Activated CD8-positive, alpha-beta memory T cell treated with anti-CD3 and anti-CD28 coated beads for 36 hours (primary cell): ENCODE results near the gene DNAJC16. TPM values are rescaled to one million over a fixed set of nuclear protein-coding genes. Genes with fewer than 3 reads are reported as not detected.
"Not testable (repeated sequence)": the region's sequence is repeated elsewhere in the genome, so short reads cannot be mapped to it uniquely, and the experiment has no call there.

ENCODE experiments used
- CTCF ChIA-PET: fragments of 350-600 bp; sonication (Branson Sonifier 250); formaldehyde crosslinking; loops from one replicate; lab custom pipeline; 2021; ENCODE audit warnings: antibody characterized with exemption; lab: Charles Lee
- POLR2A ChIA-PET: fragments of 350-600 bp; sonication (Branson Sonifier 250); formaldehyde crosslinking; loops from one replicate; lab custom pipeline; 2021; ENCODE audit warnings: antibody characterized with exemption; lab: Charles Lee
- total RNA-seq, 2 experiments: library from RNA; stranded (reverse); gene quantifications; one replicate each; pipeline ENCODE4 v1.2.3, GENCODE V29; 2021

The DNAJC16 gene
- 10 to 100 TPM; 17.1 to 17.4 TPM for total RNA-seq

- POLR2A ChIA-PET: interaction anchor here (0.7 to 0.9 kb wide), 2 partner anchors 91 to 116 kb away, joined by 4 to 14 read pairs; no protein-coding TSS in a partner anchor
- CTCF ChIA-PET: interaction anchor here (0.6 to 1.1 kb wide), 2 partner anchors 115 to 278 kb away, joined by 3 read pairs; no protein-coding TSS in a partner anchor
Observed at GRCh38 chr1:15526490-15527339, at the start of gene DNAJC16. Gene DNAJC16, plus strand, starts transcription at chr1:15526848. Its CDS starts 2,258 bp downstream, at chr1:15529106.

GRCh38 chr1:15476927-15477326 is 49.7 kb upstream of the DNAJC16 start:
- ChIA-PET POLR2A (no interaction called here), CTCF (no interaction called here)

- POLR2A ChIA-PET: no interaction called here
- CTCF ChIA-PET: no interaction called here
Observed at GRCh38 chr1:15477646-15478212, 48.9 kb upstream of the DNAJC16 start.

GRCh38 chr1:15479654-15480347 is 46.8 kb upstream of the DNAJC16 start:
- CTCF ChIA-PET: no interaction called here
- POLR2A ChIA-PET: no interaction called here

GRCh38 chr1:15482455-15482854 is 44.2 kb upstream of the DNAJC16 start:
- POLR2A ChIA-PET, CTCF ChIA-PET: not testable (repeated sequence)

DNA sequence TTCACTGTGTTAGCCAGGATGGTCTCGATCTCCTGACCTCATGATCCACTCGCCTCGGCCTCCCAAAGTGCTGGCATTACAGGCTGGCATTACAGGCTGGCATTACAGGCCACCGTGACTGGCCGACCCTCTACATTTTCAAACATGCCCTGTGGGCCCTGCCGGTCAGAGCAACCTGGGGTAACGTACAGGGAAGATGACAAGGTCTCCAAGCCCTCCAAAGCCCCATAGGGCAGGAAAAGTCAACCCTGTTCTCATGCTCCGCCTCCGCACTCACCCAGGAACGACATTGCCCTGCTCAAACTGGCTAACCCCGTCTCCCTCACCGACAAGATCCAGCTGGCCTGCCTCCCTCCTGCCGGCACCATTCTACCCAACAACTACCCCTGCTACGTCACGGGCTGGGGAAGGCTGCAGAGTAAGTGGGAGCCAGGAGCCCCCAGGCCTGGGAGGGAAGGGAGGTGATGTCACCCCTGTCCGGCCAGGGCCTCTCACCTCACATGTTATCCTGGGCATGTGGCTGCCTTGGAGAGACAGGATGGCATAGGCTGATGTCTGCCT is 43.6 kb upstream of the DNAJC16 start:
- CTCF ChIA-PET, POLR2A ChIA-PET: not testable (repeated sequence)

DNA sequence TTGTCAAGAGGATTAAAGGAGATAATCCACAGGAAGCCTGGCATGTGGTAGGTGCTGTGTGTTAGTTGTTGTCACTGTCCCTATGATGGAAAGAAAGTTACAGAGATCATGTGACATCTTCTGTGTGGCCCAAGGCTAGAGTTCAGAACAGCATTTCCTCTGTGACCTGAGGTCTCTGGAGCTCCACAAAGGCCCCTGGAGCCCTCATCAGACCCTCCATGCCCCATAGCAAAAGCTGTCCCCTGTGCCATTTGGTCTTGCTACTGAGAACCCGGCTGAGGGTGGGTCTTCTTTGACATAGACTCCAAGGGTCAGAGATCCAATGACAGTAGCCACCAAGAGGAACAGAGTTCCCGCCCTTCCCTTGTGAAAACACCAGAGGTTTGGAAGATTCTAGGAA is 42.7 kb upstream of the DNAJC16 start:
- ChIA-PET CTCF (no interaction called here), POLR2A (no interaction called here)

- POLR2A ChIA-PET, CTCF ChIA-PET: not testable (repeated sequence)
Observed at GRCh38 chr1:15484443-15484842, 42.2 kb upstream of the DNAJC16 start.

DNA sequence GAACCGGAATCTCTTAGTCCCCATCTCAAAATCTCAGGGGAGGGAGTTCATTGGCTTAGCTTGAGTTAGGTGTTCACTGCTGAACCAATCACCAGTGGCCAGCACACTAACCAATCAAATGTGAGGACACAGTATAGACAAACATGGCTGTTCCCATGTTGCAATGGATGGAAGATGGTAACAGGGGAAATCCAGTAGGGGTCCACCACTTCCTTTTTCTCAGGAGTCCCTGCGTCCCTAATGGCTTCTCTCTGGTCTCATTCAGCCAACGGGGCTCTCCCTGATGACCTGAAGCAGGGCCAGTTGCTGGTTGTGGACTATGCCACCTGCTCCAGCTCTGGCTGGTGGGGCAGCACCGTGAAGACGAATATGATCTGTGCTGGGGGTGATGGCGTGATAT is 41.0 kb upstream of the DNAJC16 start:
- ChIA-PET CTCF (no interaction called here), POLR2A (no interaction called here)

DNA sequence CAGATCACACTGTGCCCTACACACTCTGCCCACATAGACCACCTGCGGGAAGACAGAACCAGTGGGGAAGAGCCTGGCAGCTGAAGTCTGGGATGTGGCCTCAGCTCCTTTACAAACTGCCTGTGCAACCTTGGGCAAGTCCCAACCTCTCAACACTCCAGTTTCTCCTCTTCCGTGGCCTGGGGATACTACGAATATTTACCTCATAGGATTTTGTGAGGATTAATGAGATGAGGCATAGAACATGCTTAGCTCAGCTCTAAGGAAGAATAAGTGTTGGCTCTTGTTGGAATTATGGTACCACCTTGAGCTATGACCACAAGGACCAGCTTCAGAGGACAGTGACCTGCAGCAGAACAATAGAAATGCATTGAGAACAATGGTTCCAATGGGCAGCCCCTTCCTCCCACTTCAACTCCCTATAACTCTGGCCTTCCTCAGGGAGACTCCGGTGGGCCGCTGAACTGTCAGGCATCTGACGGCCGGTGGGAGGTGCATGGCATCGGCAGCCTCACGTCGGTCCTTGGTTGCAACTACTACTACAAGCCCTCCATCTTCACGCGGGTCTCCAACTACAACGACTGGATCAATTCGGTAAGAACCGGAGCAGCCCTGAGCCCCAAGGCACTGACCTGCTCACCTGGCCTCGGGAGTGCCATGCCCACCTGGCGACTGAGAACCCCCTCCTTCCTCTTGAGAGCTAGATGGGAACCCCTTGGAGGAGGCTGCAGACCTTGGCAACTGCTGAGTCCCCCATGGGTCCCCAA is 39.6 kb upstream of the DNAJC16 start:
- CTCF ChIA-PET: not testable (repeated sequence)

DNA sequence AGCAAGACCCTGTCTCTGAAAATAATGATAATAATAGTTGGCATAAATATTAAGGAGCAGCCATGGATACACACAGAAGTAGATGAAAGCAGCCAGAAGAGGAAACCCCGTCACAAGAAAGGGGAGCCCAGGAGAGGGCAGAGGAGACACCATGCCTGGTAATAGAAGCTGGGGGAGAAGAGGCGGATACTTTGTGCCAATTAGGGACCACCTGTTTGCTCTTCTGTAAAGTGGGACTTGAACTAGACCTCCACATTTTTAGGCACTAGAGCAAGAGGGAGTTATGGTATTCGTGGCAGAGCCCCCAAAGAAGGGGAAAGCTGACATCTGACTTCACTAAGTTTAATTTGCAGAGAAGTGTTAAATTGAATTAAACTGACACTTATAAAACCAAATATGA is 38.3 kb upstream of the DNAJC16 start:
- ChIA-PET POLR2A (no interaction called here), CTCF (no interaction called here)

More for the DNA sequence above, 39.6 kb upstream of the DNAJC16 start:
- POLR2A ChIA-PET: not testable (repeated sequence)

DNA sequence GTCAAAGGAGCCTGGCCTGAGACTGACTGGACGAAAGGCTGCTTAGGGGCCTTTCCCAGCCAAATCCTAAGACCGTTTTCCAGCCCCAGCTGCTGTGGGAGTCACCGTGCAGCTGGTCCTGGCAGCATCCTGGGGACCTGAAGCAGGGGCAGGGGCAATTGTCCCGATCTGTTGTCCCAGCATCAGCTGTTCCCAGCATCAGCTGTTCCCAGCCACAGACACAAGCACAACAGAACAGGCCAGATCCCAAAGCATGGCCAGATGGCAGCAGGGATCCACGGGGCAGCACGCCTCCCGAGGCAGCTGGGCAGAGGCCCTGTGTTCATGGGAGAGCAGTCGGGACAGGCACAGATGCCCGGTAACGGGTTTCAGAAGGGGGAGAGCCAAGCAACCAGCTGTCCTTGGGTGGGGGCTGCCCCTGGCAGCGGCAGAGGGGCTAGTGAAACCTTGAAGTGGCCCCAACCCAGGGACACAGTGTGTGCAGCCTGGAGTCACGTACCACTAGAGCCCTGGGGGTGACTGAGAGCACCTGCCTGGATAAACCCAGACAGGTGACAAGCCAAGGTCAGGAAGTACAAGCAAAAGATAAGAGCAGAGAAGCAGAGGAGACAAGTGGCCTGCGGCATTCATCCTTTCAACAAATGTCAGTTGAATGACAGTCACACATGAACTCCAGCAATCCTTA is 37.5 kb upstream of the DNAJC16 start:
- POLR2A ChIA-PET: no interaction called here
- CTCF ChIA-PET: no interaction called here

GRCh38 chr1:15491010-15491409 is 35.6 kb upstream of the DNAJC16 start:
- CTCF ChIA-PET, POLR2A ChIA-PET: not testable (repeated sequence)

- ChIA-PET CTCF (no interaction called here), POLR2A (no interaction called here)
Observed at GRCh38 chr1:15492596-15492995, 34.1 kb upstream of the DNAJC16 start.

DNA sequence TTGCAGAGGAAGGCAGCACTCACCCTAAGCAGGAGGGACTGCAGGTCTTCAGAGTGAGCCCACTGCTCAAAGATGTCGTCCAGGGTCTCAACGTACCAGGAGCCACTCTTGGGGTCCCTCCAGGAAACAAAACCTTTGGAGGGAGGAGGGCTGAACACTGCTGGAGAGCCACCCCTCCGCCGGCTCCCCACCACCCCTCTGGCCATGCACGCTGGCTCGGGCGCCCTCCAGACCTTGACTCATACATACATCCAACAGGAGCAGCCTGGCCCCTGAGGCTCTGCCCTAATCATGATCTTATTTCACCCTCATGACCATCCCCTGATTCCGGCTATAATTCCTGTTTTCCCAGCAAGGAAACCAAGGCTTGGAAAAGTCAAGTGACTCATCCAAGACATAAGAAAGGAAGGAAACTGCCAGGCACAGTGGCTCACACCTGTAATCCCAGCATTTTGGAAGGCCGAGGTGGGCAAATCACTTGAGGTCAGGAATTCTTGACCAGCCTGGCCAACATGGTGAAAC is 32.7 kb upstream of the DNAJC16 start:
- POLR2A ChIA-PET: no interaction called here
- CTCF ChIA-PET: no interaction called here

GRCh38 chr1:15500184-15501178 is 26.2 kb upstream of the DNAJC16 start:
- POLR2A ChIA-PET: no interaction called here
- CTCF ChIA-PET: no interaction called here

DNA sequence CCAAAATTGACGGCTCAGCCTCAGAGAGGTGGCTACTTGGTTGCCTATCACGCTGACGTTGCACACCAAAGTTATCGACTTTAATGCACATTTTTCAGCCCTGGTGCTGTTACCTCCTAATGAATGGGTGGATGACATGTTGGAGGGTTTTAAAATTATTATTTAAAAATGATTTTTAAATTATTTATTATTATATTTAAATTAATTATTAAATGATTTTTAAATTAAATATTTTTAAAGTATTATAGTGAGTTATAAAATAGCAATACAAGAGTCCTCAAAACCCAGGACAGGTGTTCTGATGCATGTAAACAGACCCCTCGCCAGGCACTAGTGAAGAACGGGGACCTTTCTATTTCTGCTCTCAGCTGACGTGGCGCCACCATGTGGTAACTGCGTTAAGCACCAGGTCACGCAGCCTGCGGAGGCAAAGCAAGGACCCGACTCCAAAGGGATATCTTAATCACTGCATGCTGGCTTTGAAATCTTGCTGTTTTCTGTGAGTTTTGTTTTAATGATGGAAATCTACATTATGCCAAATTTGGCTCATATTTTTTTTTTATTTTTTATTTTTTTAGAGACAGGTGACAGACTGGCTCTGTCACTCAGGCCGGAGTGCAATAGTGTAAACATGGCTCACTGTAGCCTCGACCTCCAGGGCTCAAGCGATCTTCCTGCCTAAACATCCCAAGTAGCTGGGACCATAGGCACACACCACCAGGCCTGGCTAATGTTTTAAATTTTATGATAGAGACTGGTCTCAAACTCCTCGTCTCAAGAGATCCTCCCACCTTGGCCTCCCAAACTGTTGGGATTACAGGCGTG is 25.2 kb upstream of the DNAJC16 start:
- ChIA-PET CTCF (no interaction called here), POLR2A (no interaction called here)
